ENCODE data around the gene CHRNE. TPM values are rescaled to one million over a fixed set of nuclear protein-coding genes. Genes with fewer than 3 reads are reported as not detected.

CHRNE gene
- total and polyA plus RNA-seq, 2 of the 13 experiments (the other 11 are each of a cell fraction or from before 2014, with no cell fraction given): 0.53 to 0.59 TPM

DNA sequence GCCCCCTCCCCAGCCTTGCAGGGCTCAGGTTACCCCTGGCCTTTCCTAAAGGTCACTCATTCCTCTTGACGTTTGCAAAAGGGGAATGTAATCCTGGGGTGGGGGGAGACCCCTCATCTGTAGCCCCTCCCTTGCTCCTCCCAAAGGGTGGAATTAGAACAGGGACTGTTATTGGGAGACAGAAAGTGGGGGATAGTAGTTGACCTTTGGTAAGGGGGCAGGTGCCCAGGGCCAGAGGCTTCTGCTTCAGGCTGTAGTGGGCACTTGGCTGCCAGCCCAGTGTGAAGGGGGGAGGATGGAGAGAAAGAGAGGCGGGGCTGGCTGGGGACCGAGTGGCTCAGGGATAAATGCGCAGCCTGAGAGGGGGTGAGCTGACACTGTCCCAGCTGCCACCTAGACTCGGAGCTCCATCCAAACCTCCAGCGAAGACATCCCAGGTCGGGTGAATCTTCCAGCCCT, 47.9 kb upstream of the CHRNE start, which contains the start of gene ENO3 (continued):
- TF ChIP-seq, protein P1, sequence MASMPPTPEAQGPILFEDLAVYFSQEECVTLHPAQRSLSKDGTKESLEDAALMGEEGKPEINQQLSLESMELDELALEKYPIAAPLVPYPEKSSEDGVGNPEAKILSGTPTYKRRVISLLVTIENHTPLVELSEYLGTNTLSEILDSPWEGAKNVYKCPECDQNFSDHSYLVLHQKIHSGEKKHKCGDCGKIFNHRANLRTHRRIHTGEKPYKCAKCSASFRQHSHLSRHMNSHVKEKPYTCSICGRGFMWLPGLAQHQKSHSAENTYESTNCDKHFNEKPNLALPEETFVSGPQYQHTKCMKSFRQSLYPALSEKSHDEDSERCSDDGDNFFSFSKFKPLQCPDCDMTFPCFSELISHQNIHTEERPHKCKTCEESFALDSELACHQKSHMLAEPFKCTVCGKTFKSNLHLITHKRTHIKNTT (CRISPR knock-in tag; IDR thresholded peaks at IDR 0.05): no peak
- TF ChIP-seq, protein P2, sequence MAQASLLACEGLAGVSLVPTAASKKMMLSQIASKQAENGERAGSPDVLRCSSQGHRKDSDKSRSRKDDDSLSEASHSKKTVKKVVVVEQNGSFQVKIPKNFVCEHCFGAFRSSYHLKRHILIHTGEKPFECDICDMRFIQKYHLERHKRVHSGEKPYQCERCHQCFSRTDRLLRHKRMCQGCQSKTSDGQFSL (CRISPR knock-in tag; IDR thresholded peaks at IDR 0.05): no peak
- TF ChIP-seq ZSCAN25 (CRISPR knock-in tag; IDR thresholded peaks at IDR 0.05) (peak; percentile 86; the same call in 1 of the 2 replicates), ZNF543 (CRISPR knock-in tag; IDR thresholded peaks at IDR 0.05) (no peak; the same call in 1 of the 2 replicates), NR2F1 (CRISPR knock-in tag; IDR thresholded peaks at IDR 0.05) (peak; percentile 46 to 61)
- TF ChIP-seq, protein P3, sequence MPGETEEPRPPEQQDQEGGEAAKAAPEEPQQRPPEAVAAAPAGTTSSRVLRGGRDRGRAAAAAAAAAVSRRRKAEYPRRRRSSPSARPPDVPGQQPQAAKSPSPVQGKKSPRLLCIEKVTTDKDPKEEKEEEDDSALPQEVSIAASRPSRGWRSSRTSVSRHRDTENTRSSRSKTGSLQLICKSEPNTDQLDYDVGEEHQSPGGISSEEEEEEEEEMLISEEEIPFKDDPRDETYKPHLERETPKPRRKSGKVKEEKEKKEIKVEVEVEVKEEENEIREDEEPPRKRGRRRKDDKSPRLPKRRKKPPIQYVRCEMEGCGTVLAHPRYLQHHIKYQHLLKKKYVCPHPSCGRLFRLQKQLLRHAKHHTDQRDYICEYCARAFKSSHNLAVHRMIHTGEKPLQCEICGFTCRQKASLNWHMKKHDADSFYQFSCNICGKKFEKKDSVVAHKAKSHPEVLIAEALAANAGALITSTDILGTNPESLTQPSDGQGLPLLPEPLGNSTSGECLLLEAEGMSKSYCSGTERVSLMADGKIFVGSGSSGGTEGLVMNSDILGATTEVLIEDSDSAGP (CRISPR knock-in tag; IDR thresholded peaks at IDR 0.05; ENCODE audit: borderline replicate concordance): peak; percentile 55; the same call in 1 of the 2 replicates
- TF ChIP-seq, protein P4, sequence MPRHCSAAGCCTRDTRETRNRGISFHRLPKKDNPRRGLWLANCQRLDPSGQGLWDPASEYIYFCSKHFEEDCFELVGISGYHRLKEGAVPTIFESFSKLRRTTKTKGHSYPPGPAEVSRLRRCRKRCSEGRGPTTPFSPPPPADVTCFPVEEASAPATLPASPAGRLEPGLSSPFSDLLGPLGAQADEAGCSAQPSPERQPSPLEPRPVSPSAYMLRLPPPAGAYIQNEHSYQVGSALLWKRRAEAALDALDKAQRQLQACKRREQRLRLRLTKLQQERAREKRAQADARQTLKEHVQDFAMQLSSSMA (CRISPR knock-in tag; IDR thresholded peaks at IDR 0.05): peak; percentile 71; the same call in 1 of the 2 replicates
- TF ChIP-seq, protein P5, sequence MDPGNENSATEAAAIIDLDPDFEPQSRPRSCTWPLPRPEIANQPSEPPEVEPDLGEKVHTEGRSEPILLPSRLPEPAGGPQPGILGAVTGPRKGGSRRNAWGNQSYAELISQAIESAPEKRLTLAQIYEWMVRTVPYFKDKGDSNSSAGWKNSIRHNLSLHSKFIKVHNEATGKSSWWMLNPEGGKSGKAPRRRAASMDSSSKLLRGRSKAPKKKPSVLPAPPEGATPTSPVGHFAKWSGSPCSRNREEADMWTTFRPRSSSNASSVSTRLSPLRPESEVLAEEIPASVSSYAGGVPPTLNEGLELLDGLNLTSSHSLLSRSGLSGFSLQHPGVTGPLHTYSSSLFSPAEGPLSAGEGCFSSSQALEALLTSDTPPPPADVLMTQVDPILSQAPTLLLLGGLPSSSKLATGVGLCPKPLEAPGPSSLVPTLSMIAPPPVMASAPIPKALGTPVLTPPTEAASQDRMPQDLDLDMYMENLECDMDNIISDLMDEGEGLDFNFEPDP (CRISPR knock-in tag; conservative IDR thresholded peaks at IDR 0.05): no peak
